ENCODE measurements around the gene HNRNPA2B1. TPM values are rescaled to one million over a fixed set of nuclear protein-coding genes. Genes with fewer than 3 reads are reported as not detected.

The HNRNPA2B1 gene
- total RNA-seq, 1 donor = 82.9 TPM

- Histone ChIP-seq H3K9me3 (ENCODE audit: low read depth, low read length) (no peaks in the 10 kb centered on the region), H3K27ac (ENCODE audit: low read depth, low read length) (no peak overlapping the region), H4K20me1 (ENCODE audit: insufficient read depth, low read length) (peaks cover 54% of the 10 kb centered on the region), H3K79me2 (ENCODE audit: insufficient read depth, low read length) (peaks cover 12% of the 10 kb centered on the region), H3K27me3 (ENCODE audit: insufficient read depth, low read length) (no peaks in the 10 kb centered on the region), H3K4me2 (ENCODE audit: insufficient read depth, low read length) (no peak overlapping the region), H3K4me1 (ENCODE audit: insufficient read depth, low read length) (no peaks in the 10 kb centered on the region), H2AFZ (ENCODE audit: low read length) (no peak overlapping the region), H3K4me3 (ENCODE audit: insufficient read depth, low read length) (no peak overlapping the region), H3K36me3 (ENCODE audit: insufficient read depth, low read length) (peaks cover 69% of the 10 kb centered on the region)
- TF ChIP-seq CTCF (IDR thresholded peaks at IDR 0.05; ENCODE audit: extremely low read depth, low read depth, low read length) = no peak
- no peak for DNase-seq (ENCODE audit: insufficient read length, low spot score, missing footprints)
Observed at GRCh38 chr7:26188206-26188956, 12.2 kb downstream of the HNRNPA2B1 start.

GRCh38 chr7:26187380-26188205, 13.0 kb downstream of the HNRNPA2B1 start:
- Histone ChIP-seq H3K4me3 (ENCODE audit: insufficient read depth, low read length) (no peak overlapping the region), H3K27ac (ENCODE audit: low read depth, low read length) (no peak overlapping the region), H4K20me1 (ENCODE audit: insufficient read depth, low read length) (peaks cover 46% of the 10 kb centered on the region), H3K4me2 (ENCODE audit: insufficient read depth, low read length) (no peak overlapping the region), H3K4me1 (ENCODE audit: insufficient read depth, low read length) (no peaks in the 10 kb centered on the region), H3K9me3 (ENCODE audit: low read depth, low read length) (no peaks in the 10 kb centered on the region), H2AFZ (ENCODE audit: low read length) (no peak overlapping the region), H3K27me3 (ENCODE audit: insufficient read depth, low read length) (no peaks in the 10 kb centered on the region), H3K36me3 (ENCODE audit: insufficient read depth, low read length) (peaks cover 61% of the 10 kb centered on the region), H3K79me2 (ENCODE audit: insufficient read depth, low read length) (peaks cover 5% of the 10 kb centered on the region)
- no peak for TF ChIP-seq CTCF (IDR thresholded peaks at IDR 0.05; ENCODE audit: extremely low read depth, low read depth, low read length)
- no peak for DNase-seq (ENCODE audit: insufficient read length, low spot score, missing footprints)

GRCh38 chr7:26186364-26187311, 13.9 kb downstream of the HNRNPA2B1 start:
- Histone ChIP-seq H3K36me3 (ENCODE audit: insufficient read depth, low read length) (peaks cover 51% of the 10 kb centered on the region), H3K79me2 (ENCODE audit: insufficient read depth, low read length) (no peaks in the 10 kb centered on the region), H3K27me3 (ENCODE audit: insufficient read depth, low read length) (no peaks in the 10 kb centered on the region), H3K27ac (ENCODE audit: low read depth, low read length) (no peak overlapping the region), H3K9me3 (ENCODE audit: low read depth, low read length) (no peaks in the 10 kb centered on the region), H3K4me3 (ENCODE audit: insufficient read depth, low read length) (no peak overlapping the region), H2AFZ (ENCODE audit: low read length) (no peak overlapping the region), H4K20me1 (ENCODE audit: insufficient read depth, low read length) (peaks cover 40% of the 10 kb centered on the region), H3K4me1 (ENCODE audit: insufficient read depth, low read length) (no peaks in the 10 kb centered on the region), H3K4me2 (ENCODE audit: insufficient read depth, low read length) (no peak overlapping the region)
- no peak for TF ChIP-seq CTCF (IDR thresholded peaks at IDR 0.05; ENCODE audit: extremely low read depth, low read depth, low read length)
- no peak for DNase-seq (ENCODE audit: insufficient read length, low spot score, missing footprints)
